ENCODE results near the gene PLCXD3. TPM values are rescaled to one million over a fixed set of nuclear protein-coding genes. Genes with fewer than 3 reads are reported as not detected.

PLCXD3 gene
- total RNA-seq, 1 experiment from 2014 or later: 5.0 TPM

GRCh38 chr5:41399839-41400238, 110.6 kb downstream of the PLCXD3 start:
- H3K36me3 ChIP-seq (ENCODE audit: low read depth, low read length): no peaks in the 10 kb centered on the region; the same call in 1 of the 2 replicates
- no peak overlapping the region for H3K9ac ChIP-seq (ENCODE audit: low read length)
- intact Hi-C loops (cut with micrococcal nuclease): no loop called here
- DNase-seq (no peak), ATAC-seq (no peak)
- no peak overlapping the region for H3K4me2 ChIP-seq (ENCODE audit: low read length)
- ChIA-PET POLR2A (ENCODE audit: unreplicated experiment) (no interaction called here), CTCF (no interaction called here)
- TF ChIP-seq EZH2phosphoT487 (IDR thresholded peaks at IDR 0.05; ENCODE audit: borderline replicate concordance, low read length) (no peak), EZH2 (IDR thresholded peaks at IDR 0.05; ENCODE audit: low read length, unreplicated experiment) (no peak), CTCF (conservative IDR thresholded peaks at IDR 0.05; ENCODE audit: low read depth, low read length) (no peak)
- no peak overlapping the region for H3K4me3 ChIP-seq (ENCODE audit: low read length)
- H3K27me3 ChIP-seq (ENCODE audit: low read length): no peaks in the 10 kb centered on the region
- BruUV-seq (replicated peaks): no TSS peak
- H2AFZ ChIP-seq (ENCODE audit: low read length): no peak overlapping the region
- no peaks in the 10 kb centered on the region for H3K79me2 ChIP-seq (ENCODE audit: low read length)
- no peaks in the 10 kb centered on the region for H3F3A ChIP-seq (ENCODE audit: low read length, unreplicated experiment)
- no peaks in the 10 kb centered on the region for H3K9me2 ChIP-seq (replicated peaks; ENCODE audit: low read length)
- no peak overlapping the region for H3K27ac ChIP-seq (ENCODE audit: low read length)
- no peaks in the 10 kb centered on the region for H3K4me1 ChIP-seq (ENCODE audit: insufficient read depth, low read length)
- no peaks in the 10 kb centered on the region for H4K20me1 ChIP-seq (ENCODE audit: low read length)
- 0 out of 2 replicates have a peak, but pooled peaks cover 12% of the 10 kb centered on the region for H3K9me3 ChIP-seq (ENCODE audit: low read length)

DNA sequence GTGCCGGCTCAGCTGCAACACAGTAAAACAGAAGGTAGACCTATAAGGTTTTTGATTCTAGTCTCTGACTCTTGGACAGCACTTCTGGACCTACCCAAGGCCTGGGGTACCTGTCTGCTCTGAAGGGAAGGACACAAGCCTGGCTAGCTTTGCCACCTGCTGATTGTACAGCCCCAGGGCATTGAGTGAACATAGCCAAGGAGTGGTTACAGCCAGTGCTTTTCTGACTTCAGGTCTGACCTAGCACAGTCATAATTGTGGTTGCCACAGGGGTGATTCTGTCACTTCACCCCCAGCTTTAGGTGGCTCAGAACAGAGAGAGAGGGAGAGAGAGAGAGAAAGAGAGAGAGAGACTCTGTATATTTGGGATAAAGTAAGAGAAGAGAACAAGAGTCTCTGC, 118.4 kb downstream of the PLCXD3 start:
- no peak overlapping the region for H3K4me3 ChIP-seq (ENCODE audit: low read length)
- POLR2A ChIA-PET (ENCODE audit: unreplicated experiment): interaction anchor here (0.6 kb wide), 1 partner anchor 19 kb away, joined by 3 read pairs; no protein-coding TSS in a partner anchor
- intact Hi-C loops (cut with micrococcal nuclease): no loop called here

More for the DNA sequence above, 118.4 kb downstream of the PLCXD3 start:
- CTCF ChIA-PET: no interaction called here
- no peaks in the 10 kb centered on the region for H4K20me1 ChIP-seq (ENCODE audit: low read length)
- no peaks in the 10 kb centered on the region for H3K9me3 ChIP-seq (ENCODE audit: low read length)
- no peak for TF ChIP-seq CTCF (conservative IDR thresholded peaks at IDR 0.05; ENCODE audit: low read depth, low read length)
- no peak for TF ChIP-seq EZH2 (IDR thresholded peaks at IDR 0.05; ENCODE audit: low read length, unreplicated experiment)
- TF ChIP-seq EZH2phosphoT487 (IDR thresholded peaks at IDR 0.05; ENCODE audit: borderline replicate concordance, low read length): no peak
- ATAC-seq (peak; percentile 68), DNase-seq (peak; percentile 79)
- no peaks in the 10 kb centered on the region for H3K27me3 ChIP-seq (ENCODE audit: low read length)
- H3K27ac ChIP-seq (ENCODE audit: low read length): no peak overlapping the region
- BruUV-seq (replicated peaks): no TSS peak
- H2AFZ ChIP-seq (ENCODE audit: low read length): no peak overlapping the region
- peaks cover 11% of the 10 kb centered on the region; the same call in 1 of the 2 replicates for H3K4me1 ChIP-seq (ENCODE audit: insufficient read depth, low read length)
- H3K9me2 ChIP-seq (replicated peaks; ENCODE audit: low read length): no peaks in the 10 kb centered on the region
- H3K79me2 ChIP-seq (ENCODE audit: low read length): no peaks in the 10 kb centered on the region
- no peaks in the 10 kb centered on the region for H3K36me3 ChIP-seq (ENCODE audit: low read depth, low read length)
- H3K4me2 ChIP-seq (ENCODE audit: low read length): no peak overlapping the region; the same call in 1 of the 2 replicates
- H3K9ac ChIP-seq (ENCODE audit: low read length): no peak overlapping the region
- H3F3A ChIP-seq (ENCODE audit: low read length, unreplicated experiment): no peaks in the 10 kb centered on the region
